ENCODE measurements around the gene M6PR.

DNA sequence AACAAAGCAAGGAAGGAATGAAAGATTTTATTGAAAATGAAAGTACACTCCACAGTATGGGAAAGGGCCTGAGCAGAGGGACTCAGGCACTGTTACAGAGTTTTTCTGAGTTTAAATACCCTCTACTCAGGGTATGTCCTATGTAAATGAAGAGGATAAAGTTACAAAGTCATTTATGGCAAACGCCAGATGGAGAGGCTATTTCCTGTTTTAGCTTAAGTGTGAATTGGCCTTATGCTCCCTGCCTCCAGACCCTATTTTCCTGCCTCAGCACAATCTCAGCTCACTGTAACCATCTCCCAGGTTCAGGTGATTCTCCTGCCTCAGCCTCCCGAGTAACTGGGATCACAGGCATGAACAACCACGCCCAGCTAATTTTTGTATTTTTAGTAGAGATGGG lies 41.9 kb downstream of the M6PR start:
- TF ChIP-seq, protein P1, sequence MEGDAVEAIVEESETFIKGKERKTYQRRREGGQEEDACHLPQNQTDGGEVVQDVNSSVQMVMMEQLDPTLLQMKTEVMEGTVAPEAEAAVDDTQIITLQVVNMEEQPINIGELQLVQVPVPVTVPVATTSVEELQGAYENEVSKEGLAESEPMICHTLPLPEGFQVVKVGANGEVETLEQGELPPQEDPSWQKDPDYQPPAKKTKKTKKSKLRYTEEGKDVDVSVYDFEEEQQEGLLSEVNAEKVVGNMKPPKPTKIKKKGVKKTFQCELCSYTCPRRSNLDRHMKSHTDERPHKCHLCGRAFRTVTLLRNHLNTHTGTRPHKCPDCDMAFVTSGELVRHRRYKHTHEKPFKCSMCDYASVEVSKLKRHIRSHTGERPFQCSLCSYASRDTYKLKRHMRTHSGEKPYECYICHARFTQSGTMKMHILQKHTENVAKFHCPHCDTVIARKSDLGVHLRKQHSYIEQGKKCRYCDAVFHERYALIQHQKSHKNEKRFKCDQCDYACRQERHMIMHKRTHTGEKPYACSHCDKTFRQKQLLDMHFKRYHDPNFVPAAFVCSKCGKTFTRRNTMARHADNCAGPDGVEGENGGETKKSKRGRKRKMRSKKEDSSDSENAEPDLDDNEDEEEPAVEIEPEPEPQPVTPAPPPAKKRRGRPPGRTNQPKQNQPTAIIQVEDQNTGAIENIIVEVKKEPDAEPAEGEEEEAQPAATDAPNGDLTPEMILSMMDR (conservative IDR thresholded peaks at IDR 0.05; ENCODE audit: low read length), result no peak
- no peak for TF ChIP-seq EZH2phosphoT487 (IDR thresholded peaks at IDR 0.05; ENCODE audit: borderline replicate concordance)
